NCI-H2081 (cell line): ENCODE data around the gene CFAP77.

Experiments
- DNase-seq, 2 experiments: peaks; one replicate each; lab custom pipeline; 2025; lab: John Stamatoyannopoulos, UW

CFAP77 gene

DNA sequence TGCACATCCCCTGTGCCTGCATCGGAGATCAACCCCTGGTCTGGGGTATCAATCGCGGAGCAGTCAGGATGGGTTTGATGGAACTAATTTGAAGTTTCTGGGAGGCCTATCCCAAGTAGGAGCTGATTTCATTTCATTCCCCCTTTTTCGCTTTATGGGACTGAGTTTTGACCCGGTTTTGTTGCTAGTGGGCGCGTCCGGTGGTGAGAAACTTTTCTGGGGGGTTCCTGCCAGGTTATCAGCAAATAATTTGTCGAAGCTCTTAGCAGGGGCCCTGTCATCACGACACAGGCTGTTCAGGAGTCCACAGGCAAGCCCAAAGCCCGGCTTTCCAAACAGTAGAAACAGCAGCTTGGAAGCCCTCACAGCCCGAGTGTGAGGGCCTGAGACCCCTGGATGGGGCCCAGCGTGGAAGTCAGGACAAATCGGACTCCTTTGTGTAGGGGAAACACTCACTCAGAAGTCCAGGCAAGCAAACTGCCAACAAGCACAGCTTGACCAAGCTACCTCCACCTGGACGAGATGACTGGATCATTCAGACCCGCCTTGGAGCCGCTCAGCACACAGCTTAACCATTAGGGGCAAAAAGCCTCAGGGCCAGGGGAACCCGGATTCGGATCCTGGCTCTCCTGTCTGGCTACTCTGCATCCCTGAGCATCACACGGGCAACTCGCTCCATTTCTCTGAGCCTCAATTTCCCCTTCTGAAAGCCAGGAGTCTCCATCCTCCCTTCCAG, 108.0 kb downstream of the CFAP77 start:
- no peak for DNase-seq

DNA sequence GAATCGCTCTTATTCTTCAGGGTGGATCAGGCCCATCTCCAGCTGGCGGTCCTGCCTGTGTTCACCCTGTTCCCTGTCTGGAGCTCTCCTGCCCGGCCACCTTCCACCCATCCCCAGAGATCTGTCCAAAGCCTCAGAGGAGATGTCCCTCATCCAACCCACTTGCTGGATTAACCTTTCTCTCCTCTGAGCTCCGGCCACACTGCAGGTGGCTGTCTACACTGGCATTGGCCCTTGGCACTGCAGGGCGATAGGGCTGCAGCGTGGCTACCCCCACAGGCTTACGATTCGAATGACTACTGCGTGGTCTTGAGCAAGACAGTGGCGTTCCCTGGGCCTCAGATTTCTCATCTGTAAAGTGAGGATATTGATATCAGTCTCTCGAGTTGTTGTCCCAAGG, 108.6 kb downstream of the CFAP77 start:
- DNase-seq: no peak

DNA sequence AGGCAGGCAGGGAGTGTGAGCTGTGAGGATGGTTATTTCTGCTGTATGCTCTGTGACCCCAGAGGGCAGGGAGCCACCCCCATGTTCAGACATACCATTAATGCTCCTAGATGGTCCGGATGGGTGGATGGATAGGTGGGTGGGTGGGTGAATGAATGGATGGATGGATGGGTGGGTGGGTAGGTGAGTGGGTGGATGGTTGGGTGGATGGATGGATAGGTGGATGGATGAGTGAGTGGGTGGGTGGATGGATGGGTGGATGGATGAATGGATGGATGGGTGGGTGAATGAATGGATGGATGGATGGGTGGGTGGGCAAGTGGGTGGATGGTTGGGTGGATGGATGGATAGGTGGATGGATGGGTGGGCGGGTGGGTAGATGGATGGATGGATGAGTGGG, 109.0 kb downstream of the CFAP77 start:
- DNase-seq: no peak

DNA sequence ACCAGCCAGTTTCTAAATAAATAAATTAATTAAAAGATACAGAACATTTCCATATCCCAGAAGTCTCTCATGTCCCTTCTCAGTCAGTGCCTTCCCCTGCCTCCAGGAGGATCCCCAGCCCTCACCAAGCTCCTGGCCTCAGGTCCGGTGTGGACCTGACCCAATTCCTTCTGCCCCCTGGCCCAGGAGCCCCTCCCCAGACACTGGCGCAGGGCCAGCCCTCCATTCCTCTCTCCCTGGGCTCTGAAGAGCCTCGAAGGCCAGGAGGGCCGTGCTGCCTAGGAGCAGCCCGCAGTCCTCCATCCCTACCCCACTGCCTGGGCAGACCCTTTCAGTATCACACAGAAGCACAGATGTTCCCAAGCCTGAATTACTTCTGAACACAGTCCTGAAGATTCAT, 110.6 kb downstream of the CFAP77 start:
- no peak for DNase-seq

DNA sequence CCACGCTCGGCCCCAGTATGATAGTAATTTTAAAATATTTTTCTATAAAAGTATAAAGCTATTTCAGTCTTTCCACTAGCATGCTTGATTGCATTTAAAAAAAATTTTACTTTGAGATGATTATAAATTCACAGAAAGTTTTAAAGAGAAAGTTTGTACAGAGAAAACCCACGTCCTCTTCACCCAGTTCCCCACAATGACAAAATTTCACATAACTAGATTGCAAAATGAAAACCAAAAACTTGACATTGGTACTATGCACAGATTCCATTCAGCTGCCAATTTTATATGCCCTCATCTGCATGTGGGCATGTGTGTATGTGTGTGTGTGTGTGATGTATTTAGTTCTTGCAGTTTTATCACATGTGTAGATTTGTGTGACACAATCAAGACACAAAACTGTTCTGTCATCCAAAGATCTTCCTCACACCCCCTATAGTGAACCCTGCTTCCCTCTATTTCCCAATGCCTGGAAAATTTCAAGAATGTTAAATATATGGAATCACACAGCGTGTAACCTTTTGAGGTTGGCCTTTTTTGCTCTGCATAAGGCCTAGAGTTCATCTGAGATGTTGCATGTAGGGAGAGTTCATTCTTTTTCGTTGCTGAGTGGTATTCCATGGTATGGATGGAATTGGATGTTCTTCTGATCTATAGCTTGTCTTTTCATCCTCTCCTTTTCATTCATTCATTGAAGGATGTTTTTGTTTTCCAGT, 115.5 kb downstream of the CFAP77 start:
- no peak for DNase-seq

DNA sequence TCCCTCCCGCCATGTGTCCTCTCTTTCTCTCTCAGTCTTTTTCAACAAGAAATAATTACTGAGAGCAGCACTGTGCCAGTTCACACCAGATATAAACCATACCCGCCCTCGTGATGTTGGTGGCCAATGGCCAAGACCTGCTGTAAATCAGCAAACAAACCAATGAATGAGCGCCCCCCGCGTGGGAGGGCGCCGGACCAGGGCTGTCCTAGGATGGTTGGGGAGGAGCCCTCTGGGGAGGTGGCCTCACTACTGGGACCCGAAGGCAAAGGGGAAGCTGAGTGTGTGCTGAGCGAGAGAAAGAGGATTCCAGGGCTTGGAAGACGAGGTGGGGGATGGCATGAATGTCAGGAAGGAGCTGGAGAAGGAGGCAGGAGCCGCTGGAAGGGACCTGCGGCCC, 121.2 kb downstream of the CFAP77 start:
- peak; percentile 78 to 91 for DNase-seq

DNA sequence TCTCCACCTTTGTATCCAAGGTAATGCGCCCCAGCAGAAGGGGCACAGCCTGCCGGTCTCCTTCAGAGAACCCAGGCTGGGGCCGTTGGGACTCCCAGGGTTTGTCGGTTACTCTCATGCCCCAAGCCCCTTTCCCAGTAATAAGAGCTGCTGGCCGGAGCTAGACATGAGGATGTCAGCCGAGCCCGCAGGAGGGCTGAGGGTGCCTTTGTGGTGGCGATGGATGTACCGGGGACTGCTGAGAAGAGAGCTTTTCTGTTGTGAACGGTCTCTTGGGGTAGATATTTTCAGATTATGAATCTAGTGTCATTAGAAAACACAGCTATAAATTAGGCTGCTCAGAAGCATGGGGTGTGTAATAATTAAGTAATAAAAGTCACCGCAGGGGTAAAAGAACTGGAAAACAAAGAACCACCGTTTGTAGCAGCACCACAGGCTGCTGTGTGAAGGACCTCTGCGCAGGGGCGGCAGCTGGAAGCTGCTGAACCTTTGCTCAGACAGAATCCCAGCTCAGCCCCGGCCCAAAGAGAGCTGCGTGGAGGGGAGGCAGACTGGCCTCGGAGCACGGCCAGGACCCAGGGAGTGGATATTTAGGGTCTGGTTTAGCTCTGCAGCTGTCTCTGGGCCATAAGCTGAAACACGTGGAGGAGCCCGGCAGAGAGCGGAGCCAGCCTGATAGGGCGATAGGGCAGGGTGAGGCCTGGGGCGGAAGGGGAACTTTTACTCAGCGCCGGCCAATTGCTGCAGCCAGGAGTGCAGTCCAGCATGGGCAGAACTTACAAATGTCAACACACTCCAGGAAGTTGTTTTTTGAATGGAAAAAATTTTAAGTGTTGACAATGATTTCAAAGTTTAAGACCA, 121.9 kb downstream of the CFAP77 start:
- DNase-seq: peak; percentile 30 to 69

DNA sequence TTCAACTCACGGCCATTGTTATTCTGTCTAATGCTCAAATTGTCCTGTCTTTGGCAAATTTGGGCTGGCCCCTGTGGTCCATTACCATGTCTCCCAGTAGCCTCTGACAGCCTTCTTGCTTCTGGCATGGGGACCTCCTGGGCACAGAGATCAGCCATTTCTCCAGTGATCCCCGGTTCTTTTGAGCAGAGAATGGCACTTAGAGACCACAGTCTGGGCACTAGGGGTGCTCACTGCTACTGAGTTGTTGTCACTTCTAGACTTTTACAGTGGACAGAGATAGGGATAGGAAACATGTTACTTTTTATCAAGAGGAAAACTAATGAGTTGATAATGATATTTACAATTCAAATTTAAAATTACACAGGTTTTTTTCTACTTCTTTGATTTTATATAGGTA, 124.8 kb downstream of the CFAP77 start:
- no peak for DNase-seq

DNA sequence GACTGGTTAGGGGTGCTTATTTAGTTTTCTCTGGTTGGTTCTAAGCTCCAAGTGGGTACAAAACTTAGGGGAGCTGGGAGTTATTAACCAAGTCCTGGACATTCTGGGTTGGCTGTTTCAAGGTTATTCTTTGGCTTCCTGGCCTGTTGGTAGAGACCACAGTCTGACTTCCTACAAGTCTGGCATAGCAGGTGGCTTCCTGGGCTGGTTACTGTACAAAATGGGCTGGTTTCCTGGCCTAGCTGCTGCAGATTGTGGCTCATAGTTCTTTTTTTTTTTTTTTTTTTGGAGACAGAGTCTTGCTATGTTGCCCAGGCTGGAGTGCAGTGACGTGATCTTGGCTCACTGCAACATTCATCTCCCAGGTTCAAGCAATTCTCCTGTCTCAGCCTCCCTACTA, 126.1 kb downstream of the CFAP77 start:
- no peak for DNase-seq

DNA sequence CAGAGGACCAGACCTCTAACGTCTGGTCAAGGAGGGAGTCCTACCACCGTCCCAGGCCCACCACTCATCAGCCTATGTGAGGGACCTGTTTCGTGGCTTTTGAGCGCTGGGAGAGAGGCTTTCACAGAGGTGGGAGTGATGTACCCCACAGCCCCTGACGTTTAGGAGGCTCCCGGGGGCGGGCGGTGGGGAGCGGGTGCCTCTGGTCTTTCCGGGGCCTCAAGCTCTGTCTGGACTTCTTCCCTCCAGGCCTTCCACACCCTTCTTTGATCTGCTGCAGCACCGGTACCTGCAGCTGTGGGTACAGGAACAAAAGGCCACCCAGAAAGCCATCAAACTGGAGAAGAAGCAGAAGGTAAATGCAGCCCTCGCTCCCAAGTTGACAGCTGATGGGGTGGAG, 127.3 kb downstream of the CFAP77 start:
- no peak for DNase-seq

DNA sequence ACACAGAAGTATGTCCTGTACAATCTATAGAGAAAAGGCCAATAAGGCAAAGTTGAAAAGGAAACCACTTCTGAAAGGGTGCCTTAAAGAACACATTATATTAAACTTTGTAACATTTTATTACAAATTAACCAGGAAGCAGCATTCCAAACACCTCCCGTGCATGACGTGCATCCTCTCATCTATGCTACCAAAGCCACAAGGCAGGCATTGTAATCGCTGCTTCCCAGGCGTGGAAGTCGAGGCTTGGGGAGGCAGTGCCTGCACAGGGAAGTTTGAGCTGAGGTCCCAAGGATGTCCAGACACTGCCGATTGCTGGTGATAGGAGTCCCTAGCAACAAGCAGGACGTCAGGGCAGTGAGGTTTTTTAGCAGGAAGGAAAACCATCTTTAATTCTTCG, 128.1 kb downstream of the CFAP77 start:
- no peak for DNase-seq

DNA sequence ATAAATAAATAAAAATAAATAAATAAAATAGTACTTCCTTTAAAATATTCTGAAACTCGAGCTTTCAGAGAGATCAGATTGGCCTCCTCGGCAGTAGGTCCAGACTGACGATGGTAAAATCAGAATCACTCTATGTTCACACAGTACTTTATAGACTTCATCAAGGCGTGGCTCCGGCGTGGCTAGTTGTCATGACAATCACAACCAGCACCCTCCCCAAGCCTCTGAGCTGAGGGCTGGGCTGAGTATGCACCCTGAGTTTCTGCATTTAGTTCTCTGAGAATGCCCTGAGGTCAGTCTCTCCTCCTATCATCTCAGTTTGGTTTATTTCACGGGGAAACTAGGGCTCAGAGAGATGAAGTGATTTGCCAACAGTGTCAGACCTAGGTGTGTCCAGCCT, 129.1 kb downstream of the CFAP77 start:
- DNase-seq: no peak

DNA sequence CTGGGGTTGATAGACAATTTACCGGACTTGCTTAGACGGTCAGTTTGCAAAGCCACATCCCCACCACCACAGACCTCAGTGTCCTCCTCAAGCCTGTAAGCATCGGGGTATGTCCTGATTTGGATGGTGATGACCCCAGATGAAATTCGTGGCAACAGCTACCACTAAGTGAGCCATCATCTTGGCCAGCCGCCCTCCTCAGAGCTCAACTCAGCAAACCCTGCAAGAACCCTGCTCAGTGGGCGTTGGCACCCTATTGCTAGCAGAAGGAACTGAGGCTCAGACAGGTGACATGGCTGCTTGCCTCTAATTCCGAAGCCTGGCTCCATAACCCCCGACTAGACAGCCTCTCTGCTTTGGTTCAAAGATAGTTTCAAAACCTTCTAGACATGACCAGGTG, 131.0 kb downstream of the CFAP77 start:
- no peak for DNase-seq

DNA sequence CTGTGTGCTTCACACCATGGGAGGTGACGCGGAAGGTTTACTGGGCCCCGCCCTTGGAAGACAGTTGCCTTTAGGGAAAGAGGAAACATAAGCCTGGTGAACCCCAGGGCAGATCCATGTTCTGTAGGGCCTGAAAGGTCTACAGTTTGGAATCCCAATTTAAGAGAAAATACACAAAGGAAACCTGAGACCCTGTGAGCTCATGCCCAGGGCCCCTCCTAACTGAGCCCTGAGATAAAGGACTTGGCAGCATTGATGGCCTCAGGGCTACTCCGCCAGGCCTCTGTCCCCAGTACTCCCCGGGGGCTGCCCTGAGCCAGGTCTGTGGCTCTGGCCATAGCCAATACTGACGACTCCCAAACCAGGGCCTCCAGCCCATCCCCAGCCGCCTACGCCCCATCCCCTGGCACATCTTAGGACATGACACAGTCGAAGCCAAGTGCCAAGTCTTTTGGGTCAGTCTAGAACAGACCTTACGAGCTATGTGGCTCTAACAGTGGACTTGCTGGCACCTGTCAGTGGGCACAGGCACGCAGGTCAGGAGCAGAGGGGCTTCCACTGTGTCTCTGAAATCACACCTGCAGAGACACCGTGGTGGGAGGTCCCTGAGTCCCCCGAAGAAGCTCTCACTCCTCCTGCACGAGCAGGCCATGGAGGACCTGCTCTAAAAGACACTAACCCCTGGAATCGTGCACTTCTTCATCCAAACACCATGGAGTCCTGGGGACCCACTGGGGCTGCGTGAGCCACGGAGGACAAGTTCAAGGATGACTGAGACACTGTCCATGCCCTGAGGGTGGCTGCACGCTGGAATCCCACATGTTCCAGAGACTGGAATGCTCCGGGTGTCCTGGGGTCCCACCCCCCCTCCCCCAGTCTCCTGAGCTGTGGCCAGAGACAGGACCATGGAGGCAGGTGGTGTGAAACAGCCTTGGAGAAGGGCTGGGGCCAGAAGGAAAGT, 132.1 kb downstream of the CFAP77 start:
- peak in 1 of 2 experiments; percentile 33 for DNase-seq

DNA sequence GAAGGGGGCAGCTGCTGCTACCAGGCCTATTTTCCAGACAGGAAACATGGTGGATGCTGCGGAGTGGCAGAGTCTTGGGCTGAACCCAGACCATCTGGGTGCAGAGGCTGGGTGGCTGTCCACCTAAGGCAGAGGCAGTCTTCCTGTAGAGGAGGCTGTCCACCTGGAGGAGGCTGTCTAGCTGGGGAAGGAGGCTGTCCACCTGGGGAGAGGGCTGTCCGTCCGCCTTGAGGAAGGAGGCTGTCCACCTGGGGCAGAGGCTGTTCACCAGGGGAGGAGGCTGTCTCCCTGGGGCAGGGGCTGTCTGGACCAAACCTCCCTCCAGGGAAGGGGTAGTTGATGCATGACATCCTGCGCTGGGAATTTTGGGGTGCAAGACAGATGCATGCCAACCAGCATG, 133.2 kb downstream of the CFAP77 start:
- DNase-seq: no peak

DNA sequence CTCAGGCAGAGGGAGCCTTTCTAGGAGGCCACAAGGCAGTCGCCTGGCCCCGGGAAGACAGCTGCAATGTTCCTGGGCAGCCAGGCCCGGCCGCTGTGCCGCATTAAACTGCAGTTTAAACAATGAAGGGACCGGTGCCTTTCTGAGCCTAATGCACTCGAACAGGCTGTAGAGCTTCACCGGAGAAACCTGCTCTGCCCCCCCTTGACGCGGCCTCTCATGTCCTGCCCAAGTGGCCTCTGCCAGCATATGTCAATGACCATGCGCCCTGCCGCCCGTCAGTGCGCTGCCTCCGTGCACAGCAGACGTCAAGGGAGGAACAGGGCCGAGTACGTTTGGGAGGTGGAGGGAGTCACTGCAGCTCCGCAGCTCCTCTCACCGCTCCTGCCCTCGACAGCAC, 133.9 kb downstream of the CFAP77 start:
- no peak for DNase-seq

DNA sequence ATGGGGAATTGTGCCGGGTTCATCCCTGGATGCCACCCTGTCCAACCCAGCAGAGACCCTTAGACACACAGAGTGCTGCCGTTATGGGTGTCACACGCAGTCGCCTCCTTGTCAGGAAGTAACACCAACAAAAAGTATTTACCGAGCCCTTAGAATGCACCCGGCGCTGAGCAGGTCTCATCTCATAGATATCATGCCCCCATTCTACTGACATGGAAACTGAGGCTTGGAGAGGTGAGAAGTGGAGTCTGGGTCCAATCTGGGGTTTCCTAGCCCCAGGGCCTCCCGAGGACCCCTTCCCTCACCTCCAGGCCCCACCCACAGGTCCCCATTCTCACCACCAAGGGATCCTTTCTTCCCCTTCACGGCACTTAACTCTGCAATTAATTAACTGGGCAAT, 135.6 kb downstream of the CFAP77 start:
- DNase-seq: no peak

DNA sequence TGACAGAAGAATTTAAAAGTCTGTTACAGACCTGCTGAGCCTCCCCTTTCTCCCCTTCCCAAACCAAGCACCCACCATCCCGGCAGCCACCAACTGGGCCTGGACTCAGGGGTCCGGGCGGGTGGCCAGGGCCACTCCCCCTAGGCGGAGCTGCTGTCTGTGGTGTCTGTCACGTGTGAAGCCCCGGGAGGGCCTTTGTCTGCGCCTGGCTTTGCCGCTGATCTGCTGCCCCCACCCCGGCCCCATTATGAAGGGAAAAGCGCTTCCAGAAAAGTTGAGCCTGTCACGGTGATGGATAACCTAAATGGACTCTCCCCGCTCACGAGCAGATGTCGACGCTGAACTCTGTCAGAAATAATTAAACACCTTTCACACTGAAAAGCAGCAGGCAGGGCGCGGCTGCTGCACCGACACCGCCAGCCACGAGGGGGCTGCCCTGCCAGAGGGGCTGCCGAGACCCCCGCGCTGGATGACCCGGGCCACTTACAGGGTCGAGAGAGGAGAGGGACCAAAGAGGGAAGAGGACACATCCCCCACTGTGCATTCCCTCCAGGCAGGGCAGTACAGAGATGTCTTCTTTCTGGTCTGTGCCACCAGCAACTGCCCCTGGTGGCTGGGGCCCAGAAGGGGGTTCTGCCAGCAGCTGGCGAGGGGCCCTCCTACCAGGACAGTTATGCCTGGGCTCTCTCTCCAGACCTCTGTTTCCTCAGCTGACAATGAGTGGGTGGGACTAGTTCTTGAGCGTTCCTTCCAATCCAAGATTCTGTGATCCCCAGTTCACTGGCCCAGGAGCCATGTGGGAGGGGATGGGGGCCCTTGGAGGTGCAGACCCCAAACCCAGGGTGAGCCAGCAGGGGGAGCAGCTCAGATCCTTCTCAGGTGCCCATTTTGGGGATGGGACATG, 136.4 kb downstream of the CFAP77 start:
- peak; percentile 84 to 92 for DNase-seq

DNA sequence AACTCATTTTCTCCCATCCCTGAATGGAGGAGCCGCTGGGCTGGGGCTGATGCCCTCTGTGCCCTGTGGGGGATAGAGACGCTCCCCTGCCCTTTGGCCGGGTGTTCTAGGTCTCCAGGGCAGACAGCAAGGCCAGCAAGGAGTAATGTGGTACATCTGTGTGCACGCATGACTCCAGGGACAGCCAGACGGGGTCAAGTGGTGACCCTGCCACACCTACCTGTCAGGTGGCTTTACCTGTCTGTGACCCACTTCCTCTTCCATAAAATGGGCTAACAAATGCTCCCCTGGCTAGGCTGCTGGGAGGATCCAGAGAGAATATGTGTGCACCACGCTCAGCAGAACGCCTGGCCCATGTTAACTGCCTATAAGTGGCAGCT, 137.0 kb downstream of the CFAP77 start:
- DNase-seq: no peak

DNA sequence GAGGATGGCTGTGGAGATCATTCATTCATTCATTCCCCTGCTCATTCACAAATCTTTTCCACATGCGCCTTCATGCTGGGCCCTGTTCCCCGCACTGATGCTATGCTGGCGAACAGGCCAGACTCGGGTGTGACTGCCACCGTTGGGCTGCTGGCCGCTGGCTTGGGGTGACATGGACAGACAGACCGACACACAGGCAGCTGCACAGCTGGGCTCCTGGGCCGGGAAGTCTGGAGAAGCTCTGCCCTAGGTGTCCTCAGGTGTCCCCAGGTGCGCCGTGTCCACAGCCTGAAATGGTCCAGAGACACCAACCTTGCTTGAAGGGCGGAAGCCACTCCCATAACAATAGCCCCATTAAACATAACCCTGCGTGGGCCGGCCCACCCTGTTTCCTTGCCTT, 137.4 kb downstream of the CFAP77 start:
- no peak for DNase-seq
